Activated CD8-positive, alpha-beta memory T cell treated with anti-CD3 and anti-CD28 coated beads, Interleukin-2, amount 50 U/mL, for 1 hour (primary cell): Measurements from ENCODE around the gene S1PR2.
"Not testable (repeated sequence)": the region's sequence is repeated elsewhere in the genome, so short reads cannot be mapped to it uniquely, and the experiment has no call there.

Experiments used
- DNase-seq: peaks from one replicate; pipeline ENCODE4 v3.0.0-alpha.2; 2020; ENCODE audit errors: extremely low read depth

S1PR2 gene

DNA sequence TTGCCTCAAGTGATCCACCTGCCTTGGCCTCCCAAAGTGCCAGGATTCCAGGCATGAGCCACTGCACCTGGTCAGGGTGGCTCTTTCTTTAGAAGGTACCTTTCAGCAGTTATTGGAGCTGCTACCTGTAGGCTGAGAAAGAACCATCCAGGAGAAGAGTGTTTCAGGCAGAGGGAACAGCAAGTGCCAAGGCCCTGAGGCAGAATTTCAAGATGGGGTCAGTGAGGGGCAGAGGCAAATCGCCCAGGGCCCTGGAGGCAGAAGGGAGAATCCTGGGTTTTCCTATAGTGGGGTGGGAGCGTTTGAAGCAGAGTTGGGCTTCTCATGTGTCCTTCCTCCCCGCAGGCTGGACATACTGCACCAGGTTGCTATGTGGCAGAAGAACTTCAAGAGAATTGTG lies 23.1 kb upstream of the S1PR2 start:
- no peak for DNase-seq

DNA sequence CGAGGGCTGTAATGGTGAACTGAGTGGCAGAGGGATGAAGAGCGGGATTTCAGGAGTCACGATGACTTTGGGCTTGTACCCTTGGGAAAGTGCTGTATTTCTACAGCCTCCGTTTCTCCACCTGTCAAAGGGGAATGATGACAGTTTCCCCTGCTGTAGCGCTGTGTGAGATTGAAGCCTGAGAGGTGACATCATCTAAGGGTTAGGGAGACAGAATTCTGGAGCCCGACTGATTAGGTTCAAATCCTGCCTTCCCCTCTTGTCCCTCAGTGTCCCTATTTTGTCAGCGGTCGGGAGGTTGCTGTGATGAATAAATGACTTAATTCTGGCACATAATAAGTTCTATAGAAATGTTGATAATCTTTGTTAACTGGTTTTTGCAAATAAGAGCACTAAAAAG lies 21.6 kb upstream of the S1PR2 start:
- no peak for DNase-seq

DNA sequence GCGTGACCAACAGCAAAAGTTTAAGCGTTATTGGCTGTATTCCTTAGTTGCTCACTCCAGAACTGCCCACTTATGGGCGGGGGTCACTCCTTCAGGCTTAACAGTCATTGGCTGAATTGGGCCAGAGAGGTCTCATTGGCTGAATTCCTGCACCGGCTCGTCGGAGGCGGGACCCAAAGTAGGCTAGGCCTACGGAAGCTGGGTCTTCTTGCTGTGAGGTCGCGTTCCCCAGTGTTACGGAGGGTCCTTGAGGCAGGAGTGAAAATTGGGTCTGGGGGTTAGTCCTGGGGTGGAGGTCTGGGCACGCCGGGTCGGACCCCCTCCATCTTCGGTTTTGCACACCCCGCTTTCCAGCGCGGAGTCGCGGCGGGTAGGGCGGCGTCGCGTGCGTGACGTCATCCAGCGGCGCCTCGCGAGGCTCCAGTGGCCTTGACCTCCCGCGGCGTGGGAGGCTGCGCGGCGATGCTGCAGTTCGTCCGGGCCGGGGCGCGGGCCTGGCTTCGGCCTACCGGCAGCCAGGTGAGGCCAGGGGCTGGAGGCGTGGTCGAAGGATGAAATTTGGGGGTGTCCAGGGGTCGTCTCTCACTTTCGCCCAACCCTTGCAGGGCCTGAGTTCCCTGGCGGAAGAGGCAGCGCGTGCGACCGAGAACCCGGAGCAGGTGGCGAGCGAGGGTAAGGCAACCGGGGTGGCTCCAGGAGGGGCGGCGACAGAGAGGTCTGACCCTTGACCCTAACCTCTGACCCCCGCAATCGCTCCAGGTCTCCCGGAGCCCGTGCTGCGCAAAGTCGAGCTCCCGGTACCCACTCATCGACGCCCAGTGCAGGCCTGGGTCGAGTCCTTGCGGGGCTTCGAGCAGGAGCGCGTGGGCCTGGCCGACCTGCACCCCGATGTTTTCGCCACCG lies 20.9 kb upstream of the S1PR2 start, which contains the start of gene MRPL4:
MRPL4 (plus strand) TSS at position 423 of the 903 bp plus-strand sequence; CDS start at position 463, 40 bp downstream.
- peak; percentile 94 for DNase-seq

DNA sequence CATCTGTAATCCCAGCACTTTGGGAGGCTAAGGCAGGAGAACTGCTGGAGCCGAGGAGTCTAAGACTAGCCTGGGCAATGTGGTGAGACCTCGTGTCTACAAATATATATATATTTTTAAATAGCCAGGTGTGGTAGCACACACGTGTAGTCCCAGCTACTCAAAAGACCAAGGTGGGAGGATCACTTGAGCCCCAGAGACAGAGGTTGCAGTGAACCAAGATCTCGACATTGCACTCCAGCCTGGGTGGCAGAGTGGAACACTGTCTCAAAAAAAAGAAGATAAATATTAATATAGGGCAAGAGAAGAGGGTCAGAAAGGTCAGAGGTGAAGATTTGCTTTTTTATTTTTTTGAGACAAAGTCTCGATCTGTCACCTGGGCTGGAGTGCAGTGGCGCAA lies 15.4 kb upstream of the S1PR2 start:
- no peak for DNase-seq

DNA sequence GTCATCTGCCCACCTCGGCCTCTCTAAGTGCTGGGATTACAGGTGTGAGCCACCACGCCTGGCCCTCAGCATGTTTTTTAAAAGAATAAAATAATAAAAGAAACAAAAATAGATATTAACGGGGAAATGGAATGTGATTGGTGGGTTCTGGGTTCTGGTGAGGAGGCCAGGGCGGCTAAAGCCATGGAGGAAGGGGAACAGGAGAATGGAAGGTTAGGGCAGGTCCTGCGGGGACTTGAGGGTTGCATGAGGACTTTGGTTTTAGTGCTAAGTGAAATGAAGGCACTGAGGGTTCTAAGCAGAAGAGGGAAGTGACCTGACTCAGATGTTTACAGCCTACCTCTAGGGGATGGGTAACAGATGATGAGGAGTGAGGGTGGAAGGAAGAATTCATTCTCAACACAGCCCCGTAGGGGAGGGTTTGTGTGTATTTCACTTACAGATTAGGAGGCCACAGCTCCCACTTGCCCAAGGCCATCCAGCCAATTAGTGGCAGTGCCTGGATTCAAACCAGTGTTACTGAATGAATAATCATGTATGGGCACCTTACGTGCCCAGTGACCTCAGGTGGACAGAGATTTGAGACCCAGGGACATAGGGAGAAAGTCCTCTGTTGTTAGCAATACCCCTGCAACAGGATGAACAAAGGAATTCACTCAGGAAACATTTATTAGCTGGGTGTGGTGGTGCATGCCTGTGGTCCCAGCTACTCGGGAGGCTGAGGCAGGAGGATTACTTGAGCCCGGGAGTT lies 14.2 kb upstream of the S1PR2 start:
- DNase-seq: no peak

DNA sequence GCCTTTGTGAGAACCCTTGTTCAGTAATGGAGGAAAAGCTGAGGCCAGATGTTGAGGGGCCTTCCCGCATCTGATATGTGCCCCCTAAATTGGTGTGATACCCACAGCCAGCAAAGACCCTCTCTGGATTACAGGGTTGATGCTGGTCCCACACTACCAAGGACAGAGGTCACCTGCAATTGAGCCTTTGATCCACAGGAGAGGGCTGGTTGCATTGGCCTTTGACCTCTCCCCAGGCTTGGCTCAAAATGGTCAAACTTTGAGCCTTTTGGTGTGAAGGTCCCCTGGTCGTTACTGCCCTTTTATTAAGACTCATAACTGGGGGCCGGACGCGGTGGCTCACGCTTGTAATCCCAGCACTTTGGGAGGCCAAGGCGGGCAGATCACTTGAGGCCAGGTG lies 12.5 kb upstream of the S1PR2 start:
- DNase-seq: no peak

DNA sequence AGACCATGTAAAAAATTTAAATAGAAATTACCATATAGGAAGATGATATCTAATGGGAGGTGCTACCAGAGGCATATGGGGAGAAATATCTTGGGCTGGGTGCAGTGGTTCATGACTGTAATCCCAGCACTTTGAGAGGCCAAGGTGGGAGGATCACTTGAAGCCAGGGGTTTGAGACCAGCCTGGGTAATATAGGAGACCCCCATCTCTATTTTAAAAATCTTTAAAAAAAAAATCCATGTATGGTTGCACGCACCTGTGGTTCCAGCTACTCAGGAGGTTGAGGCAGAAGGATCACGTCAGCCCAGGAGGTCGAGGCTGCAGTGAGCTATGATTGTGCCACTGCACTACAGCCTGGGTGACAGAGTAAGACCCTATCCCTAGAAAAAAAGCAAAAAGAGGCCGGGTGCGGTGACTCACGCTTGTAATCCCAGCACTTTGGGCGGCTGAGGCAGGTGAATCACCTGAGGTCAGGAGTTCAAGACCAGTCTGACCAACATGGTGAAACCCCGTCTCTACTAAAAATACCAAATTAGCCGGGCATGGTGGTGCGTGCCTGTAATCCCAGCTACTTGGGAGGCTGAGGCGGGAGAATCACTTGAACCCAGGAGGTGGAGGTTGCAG lies 10.8 kb upstream of the S1PR2 start:
- not testable (repeated sequence) for DNase-seq

DNA sequence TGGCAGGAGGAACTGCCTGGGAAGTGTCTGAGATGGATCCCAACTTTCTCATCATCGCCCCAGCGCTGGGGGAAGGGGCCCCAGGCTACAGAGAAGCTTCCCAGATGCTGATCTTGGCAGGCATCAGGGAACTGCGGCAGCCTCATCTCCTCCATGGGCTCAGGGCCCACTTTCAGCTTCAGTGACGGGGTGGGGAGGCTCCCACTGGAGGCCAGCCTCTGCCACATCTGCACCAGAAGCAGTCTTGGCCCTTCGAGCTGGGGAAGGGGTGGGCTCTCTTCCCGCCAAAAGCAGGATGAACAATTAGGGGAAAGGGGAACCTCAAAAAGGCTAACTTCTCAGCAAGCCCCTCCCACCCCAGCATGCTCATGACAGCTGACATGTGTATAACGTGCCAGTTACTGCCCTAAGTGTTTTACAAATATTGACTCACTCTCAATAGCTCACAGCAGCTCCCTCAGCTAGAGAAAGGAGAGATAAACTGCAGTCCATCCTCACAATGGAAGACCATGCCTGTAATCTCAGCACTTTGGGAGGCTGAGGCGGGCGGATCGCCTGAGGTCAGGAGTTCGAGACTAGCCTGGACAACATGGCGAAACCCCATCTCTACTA lies 7.1 kb upstream of the S1PR2 start:
- DNase-seq: no peak

DNA sequence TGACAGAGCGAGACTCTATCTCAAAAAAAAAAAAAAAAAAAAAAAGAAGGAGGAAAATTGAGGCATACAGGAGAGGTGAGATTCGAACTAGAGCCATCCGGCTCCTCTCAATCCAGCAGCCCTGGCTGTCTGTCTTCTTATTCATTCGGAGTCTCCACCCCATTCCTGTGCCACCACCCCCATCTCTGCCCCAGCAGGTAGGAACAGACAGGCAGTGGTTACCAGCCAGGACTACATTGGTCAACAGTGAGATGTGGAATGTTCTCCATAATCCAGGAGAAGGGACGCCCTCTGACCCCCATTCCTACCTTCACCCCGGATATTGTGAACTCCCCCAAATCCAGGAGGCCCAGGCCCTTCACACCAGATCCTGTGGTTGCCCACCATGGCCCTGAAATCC lies 6.6 kb upstream of the S1PR2 start:
- DNase-seq: no peak

DNA sequence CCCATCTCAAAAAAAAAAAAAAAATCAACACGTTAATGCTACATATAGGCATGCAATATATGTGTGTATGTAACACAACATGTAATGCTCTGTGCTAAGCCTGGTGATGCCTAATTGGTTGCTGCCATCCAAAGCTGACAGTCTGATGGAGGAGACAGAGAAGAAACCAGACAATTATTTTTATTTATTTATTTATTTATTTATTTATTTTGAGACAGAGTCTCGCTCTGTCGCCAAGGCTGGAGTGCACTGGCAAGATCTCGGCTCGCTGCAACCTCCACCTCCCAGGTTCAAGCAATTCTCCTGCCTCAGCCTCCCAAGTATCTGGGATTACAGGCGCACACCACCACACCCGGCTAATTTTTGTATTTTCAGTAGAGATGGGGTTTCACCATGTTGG lies 4.3 kb upstream of the S1PR2 start:
- DNase-seq: not testable (repeated sequence)

DNA sequence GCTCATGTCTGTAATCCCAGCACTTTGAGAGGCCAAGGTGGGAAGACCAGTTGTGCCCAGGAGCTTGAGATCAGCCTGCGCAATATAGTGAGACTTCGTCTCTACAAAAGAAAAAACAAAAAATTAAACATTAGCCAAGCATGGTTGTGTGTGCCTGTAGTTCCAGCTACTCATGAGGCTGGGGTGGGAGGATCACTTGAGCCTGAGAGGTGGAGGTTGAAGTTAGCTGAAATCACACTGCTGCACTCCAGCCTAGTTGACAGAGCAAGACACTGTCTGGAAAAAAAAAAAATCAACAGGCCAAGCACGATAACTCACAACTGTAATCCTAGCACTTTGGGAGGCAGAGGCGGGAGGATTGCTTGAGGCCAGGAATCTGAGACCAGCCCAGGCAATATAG lies 3.9 kb upstream of the S1PR2 start:
- no peak for DNase-seq

DNA sequence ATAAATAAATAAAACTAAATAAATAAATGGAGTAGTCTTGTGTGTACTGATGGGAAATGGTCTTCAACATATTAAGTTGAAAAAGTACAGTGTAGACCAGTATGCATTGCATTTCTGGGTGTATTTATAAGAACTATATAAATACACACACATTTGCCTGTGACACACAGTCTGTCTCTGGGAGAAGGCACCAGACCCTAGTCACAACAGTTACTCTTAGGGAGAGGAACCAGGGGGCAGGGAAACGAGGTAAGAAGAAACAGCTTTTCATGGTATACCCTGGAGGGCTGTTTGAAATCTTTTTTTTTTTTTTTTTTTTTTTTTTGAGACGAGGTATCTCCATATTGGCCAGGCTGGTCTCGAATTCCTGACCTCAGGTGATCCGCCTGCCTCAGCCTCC lies 2.8 kb upstream of the S1PR2 start:
- DNase-seq: no peak

DNA sequence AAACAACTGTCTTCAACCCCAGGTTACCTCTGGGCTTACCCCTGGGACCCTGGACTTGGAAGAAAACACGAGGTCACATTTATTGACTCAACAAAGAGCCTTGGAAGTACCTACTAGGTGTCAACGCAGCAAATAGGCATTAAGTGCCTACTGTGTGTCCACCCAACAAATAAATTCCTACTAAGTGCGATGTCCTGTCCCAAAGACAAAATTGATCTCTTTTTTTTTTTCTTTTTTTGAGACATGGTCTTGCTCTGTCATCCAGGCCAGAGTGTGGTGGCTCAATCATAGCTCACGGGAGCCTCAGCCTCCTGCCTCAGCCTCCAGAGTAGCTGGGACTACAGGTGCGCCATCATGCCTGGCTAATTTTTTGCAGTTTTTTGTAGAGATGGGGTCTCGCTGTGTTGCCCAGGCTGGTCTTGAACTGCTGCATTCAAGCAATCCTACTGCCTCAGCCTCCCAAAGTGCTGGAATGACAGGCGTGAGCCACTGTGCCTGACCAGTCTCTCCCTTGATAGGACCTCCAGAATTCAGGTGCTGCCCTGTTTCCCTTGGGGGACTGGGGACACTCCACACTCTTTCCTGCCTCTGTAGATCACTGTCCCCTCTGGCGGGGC lies 589 bp upstream of the S1PR2 start:
- DNase-seq: no peak

DNA sequence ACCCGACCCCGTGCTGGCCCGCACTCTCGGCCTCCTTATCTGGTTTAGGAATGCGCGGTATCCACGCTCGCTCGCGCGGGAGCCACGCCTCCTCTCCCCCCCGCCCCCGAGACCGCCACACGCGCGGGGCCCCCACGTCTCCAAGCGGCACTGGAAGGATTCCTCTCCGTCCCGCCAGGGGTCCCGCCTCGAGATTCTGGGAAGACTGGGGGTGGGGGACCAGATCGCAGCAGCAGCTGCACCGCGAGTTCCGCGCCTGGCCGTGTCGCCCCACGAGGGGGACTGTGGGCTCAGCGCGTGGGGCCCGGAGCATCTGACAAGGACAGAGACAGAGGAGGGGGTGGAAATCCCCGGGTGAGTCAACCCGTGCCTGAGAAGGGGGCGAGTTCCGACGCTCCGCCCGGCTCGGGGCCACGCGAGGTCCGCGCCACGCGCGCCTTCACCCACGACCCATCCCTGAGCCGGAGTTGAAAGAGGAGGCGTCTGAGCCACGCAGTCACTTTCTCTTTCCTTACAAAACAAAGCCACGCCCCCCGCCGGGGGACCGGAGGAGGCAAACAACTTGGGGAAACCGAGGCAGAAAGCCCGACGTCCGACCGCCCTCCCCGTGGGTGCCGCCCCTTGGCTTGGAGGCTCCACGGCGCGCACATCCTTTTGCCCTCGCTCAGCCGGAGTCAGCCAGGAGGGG lies 814 bp downstream of the S1PR2 start:
- no peak for DNase-seq

DNA sequence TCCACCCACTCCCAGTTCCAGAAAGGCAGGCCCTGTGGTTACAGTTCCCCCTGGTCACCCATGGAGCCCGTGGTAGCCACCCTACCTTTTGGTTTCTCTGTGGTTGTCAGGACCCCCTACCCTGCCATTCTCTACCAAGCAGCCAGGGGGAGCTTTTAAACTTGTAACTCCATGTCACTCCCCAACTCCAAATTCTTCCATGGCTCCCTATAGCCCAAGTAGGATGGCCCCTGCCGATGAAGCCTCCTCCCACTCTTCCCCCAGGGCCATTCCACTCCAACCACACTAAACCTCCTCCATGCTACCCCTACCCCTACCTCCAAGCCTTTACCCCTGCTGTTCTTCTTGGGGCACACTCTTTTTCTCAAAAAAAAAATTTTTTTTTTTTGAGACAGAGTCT lies 2.2 kb downstream of the S1PR2 start:
- DNase-seq: no peak

DNA sequence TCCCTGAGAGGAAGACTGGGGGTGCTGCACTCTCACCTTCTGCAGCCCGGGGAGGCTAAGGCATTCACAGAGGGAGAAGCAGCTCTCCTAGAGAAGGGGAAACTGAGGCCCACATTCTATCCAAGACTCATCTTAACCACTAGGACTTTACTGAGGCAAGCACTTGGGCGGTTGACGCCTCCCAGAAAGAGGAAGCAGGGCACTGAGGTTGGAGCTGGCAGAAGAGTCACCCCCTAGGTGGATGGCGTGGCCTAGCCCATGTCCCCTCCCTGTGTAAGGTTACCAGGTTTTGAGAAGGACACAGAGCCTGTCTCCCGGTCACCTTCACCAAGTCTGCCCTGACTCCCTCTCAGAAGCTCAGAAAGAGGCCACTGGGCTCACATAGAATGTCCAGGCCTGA lies 2.7 kb downstream of the S1PR2 start:
- DNase-seq: no peak

DNA sequence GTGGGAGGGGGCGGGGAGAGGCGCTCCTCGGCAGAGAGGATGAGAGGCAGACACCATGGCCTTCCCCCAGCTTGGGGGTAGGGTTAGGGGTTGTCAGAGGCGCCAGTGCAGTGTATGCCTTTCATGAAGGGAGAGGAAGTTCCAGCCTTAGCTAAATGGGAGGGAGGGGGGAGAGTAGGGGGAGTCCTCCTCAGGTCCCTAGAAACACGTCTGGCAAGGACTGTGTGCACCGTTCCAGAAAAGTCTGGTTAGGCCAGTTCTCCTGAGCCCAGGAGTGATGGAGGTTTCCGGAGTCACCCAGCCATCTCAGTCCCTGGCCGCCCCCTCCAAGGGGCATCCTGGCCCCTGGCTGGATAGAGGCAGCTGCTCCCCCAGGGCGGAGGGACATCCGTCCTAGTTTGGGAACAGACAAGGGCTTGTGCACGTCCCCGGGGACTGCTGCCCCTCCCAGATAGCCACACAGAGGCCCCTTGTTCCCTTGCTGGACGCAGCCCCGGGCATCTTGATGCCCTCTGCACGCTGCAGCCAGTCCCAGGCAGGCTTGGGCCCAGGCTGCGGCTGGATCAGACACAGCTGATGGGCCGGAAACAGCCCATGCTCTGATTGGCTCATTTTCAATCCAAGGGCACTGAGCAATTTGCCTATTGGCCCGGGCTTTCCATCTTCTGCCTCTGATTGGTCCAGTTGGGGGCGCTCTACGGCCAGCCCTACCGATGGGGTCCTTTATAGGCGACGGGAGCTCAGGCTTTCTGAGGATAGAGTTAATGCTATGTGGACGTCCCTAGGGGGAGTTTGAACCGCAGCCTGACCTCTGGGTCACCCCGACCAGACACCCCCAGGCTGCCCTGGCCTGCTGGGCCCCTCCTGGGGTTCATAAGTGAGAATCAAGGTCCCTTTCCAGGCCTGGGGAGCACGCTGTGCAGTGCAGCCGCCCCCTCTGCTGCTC lies 3.8 kb downstream of the S1PR2 start:
- no peak for DNase-seq

DNA sequence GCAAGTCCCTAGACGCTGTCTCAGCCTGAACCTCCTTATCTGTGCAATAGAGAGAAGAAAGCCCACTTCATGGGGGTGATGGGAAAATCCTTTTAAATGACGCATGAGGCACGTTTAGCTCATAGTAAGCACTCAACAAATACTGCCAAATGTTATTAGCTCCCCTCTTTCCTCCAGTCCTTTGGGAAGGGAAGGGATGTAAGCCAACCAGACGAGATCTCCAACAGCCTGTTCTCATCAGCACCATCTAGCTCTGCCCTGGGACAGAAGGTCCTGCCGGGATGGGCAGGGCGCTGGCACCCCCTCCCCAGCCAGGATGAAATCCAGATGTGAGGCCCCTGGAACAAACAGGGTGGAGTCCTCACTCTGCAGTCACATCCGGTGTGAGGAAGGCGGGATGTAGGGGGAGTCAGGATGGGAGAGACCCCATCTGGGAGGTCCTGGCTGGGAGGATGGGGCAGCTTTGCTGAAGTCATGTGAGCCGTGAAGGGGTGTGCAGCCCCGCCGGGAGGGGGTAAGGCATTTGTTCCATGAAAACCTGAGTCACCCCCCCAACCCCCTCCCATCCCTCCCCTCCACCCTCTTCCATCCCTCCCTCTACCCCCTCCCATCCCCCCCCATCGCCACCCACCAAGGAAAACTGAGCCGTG lies 4.6 kb downstream of the S1PR2 start:
- no peak for DNase-seq

DNA sequence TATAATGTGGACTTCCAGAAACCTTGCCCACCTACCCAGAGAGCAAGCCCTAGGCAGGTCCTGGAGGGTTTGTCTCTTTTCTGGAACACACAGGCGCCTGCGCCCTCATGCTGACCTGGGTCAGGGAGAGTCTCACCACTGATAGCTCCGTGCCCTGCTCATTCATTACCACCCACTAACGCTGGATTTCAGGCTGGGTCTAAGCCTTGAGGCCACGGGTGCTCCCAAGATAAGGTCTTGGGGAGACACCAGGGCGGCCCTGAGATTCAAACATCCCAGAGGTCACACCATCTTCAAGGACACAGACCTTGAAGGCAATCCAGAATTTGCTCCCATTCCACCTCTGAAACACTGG lies 5.1 kb downstream of the S1PR2 start:
- no peak for DNase-seq

DNA sequence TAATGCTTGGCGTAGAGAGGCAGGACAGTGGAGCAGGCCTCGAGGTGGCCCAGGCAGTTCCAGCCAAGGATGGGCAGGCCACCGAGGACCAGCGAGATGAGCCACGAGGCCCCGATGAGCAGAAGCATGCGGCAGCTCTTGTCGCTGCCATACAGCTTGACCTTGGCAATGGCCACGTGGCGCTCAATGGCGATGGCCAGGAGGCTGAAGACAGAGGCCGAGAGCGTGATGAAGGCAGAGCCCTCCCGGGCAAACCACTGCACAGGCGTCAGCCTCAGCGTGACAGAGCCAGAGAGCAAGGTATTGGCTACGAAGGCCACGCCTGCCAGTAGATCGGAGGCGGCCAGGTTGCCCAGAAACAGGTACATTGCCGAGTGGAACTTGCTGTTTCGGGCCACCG lies 6.8 kb downstream of the S1PR2 start:
- DNase-seq: no peak
